HepG2 (cell line): Measurements from ENCODE around the gene PPP6R2. TPM values are rescaled to one million over a fixed set of nuclear protein-coding genes. Genes with fewer than 3 reads are reported as not detected.

Source experiments
- ATAC-seq: fragments of 200-7000 bp; cut with Tn5 transposase; 3 replicates; pipeline ENCODE4 v1.9.1; 2020; ENCODE audit warnings: mild to moderate bottlenecking, moderate library complexity
- BruUV-seq: library from RNA; stranded (reverse); fragments of 400-500 nt; replicated peaks from 2 replicates; lab custom pipeline; 2021; lab: Mats Ljungman, UMichigan
- CTCF ChIA-PET: fragments of 300-600 bp; formaldehyde crosslinking; extraction: SDS; loops from one replicate; lab custom pipeline; 2021; ENCODE audit warnings: low total read pairs, inconsistent platforms, low intra/inter-chr PET ratio; lab: Yijun Ruan, JAX
- POLR2A ChIA-PET: fragments of 350-600 bp; sonication (Branson Sonifier 250); formaldehyde crosslinking; loops from one replicate; lab custom pipeline; 2020; ENCODE audit warnings: antibody characterized with exemption, inconsistent platforms; lab: Yijun Ruan, JAX
- DNase-seq: peaks from one replicate; pipeline ENCODE4 v3.0.0-alpha.2; 2015; ENCODE audit warnings: low spot score
- FAIRE-seq: peaks from 3 replicates; lab custom pipeline; 2011; peaks lifted over from hg19 to GRCh38; lab: Jason Lieb, UNC
- H2AFZ ChIP-seq: one replicate; pipeline ENCODE4 v1.6.1; 2011; ENCODE audit warnings: low read length, inconsistent platforms
- H3K27ac ChIP-seq: fragments of 300-600 bp; 3 replicates; pipeline ENCODE4 v1.8.0; 2011; ENCODE audit warnings: mixed run types, mild to moderate bottlenecking, mixed read lengths, low read length, inconsistent platforms; ENCODE audit not compliant: insufficient read depth; ENCODE audit errors: extremely low read length
- H3K27me3 ChIP-seq, 2 experiments: fragments of 200-600 bp in 1 of 2; 2 replicates in 1 of 2; 3 replicates in 1 of 2; pipeline versions ENCODE4 v1.6.0 to v1.8.0; 2011; ENCODE audit warnings: low read length in 2 of 2, mild to moderate bottlenecking in 2 of 2, moderate library complexity in 2 of 2, inconsistent platforms in 1 of 2; ENCODE audit not compliant: insufficient read depth in 2 of 2, control insufficient read depth in 1 of 2
- H3K36me3 ChIP-seq, 2 experiments: fragments of 200-600 bp in 1 of 2; replicated peaks in 1 of 2; 2 replicates in 1 of 2; 3 replicates in 1 of 2; pipeline versions ENCODE4 v1.5.1 to v1.8.0; 2011; ENCODE audit warnings: low read length in 2 of 2, inconsistent platforms in 1 of 2; ENCODE audit not compliant: insufficient read depth in 2 of 2, control insufficient read depth in 1 of 2
- H3K4me1 ChIP-seq: 2 replicates; pipeline ENCODE4 v1.5.1; 2012; ENCODE audit warnings: low read length, inconsistent platforms; ENCODE audit not compliant: insufficient read depth
- H3K4me2 ChIP-seq: 2 replicates; pipeline ENCODE4 v1.6.0; 2011; ENCODE audit warnings: low read depth, low read length, inconsistent platforms
- H3K4me3 ChIP-seq, 3 experiments: fragments of 200-600 bp in 1 of 3; sonication (generic), shearing (Covaris generic) in 1 of 3; replicated peaks in 1 of 3; 2 replicates each; pipeline ENCODE4 v1.5.1; 2011 to 2016; ENCODE audit warnings: low read length in 3 of 3, inconsistent platforms in 2 of 3, low read depth in 2 of 3, mild to moderate bottlenecking in 2 of 3, control low read depth in 1 of 3, mixed read lengths in 1 of 3; ENCODE audit not compliant: insufficient read depth in 1 of 3
- H3K79me2 ChIP-seq: one replicate; pipeline ENCODE4 v1.6.1; 2011; ENCODE audit warnings: low read length, inconsistent platforms; ENCODE audit not compliant: insufficient read depth
- H3K9ac ChIP-seq: 2 replicates; pipeline ENCODE4 v1.6.0; 2011; ENCODE audit warnings: mild to moderate bottlenecking, low read depth, low read length, inconsistent platforms; ENCODE audit not compliant: insufficient read depth
- H3K9me3 ChIP-seq: 2 replicates; pipeline ENCODE4 v1.5.1; 2012; ENCODE audit warnings: mild to moderate bottlenecking, low read length
- H4K20me1 ChIP-seq: 2 replicates; pipeline ENCODE4 v1.6.0; 2011; ENCODE audit warnings: inconsistent platforms, mild to moderate bottlenecking, low read length, moderate library complexity; ENCODE audit not compliant: insufficient read depth
- ATRX ChIP-seq: sonication (generic); formaldehyde crosslinking; IDR thresholded peaks from 2 replicates; pipeline ENCODE4 v1.4.0; 2020; ENCODE audit warnings: missing genetic modification reagents, borderline replicate concordance
- CERS6 ChIP-seq: sonication (generic); formaldehyde crosslinking; IDR thresholded peaks from 2 replicates; pipeline ENCODE4 v1.5.0; 2020; ENCODE audit warnings: missing genetic modification reagents
- CTCF ChIP-seq: sonication (generic); formaldehyde crosslinking; IDR thresholded peaks from 2 replicates; pipeline ENCODE4 v1.5.0; 2020; ENCODE audit warnings: mild to moderate bottlenecking, missing genetic modification reagents, moderate library complexity
- FIP1L1 ChIP-seq: fragments of 200-400 bp; formaldehyde crosslinking; IDR thresholded peaks from 2 replicates; pipeline ENCODE4 v1.6.1; 2018; ENCODE audit warnings: low read depth, mild to moderate bottlenecking, low read length, moderate library complexity, borderline replicate concordance; ENCODE audit not compliant: insufficient read depth
- GFI1 ChIP-seq: sonication (generic); formaldehyde crosslinking; IDR thresholded peaks from 2 replicates; pipeline ENCODE4 v1.5.0; 2020; ENCODE audit warnings: missing genetic modification reagents, mild to moderate bottlenecking, borderline replicate concordance
- NAIF1 ChIP-seq: sonication (generic); formaldehyde crosslinking; IDR thresholded peaks from 2 replicates; pipeline ENCODE4 v1.5.0; 2020; ENCODE audit warnings: mild to moderate bottlenecking, missing genetic modification reagents, borderline replicate concordance
- POLR2A ChIP-seq, 2 experiments: IDR thresholded peaks; 2 replicates each; pipeline ENCODE4 v1.6.1; 2011; ENCODE audit warnings: low read depth in 2 of 2, low read length in 2 of 2, mild to moderate bottlenecking in 1 of 2, moderate library complexity in 1 of 2; ENCODE audit not compliant: insufficient read depth in 1 of 2
- RBFOX2 ChIP-seq: fragments of 200-400 bp; formaldehyde crosslinking; IDR thresholded peaks from 2 replicates; pipeline ENCODE4 v1.6.1; 2017; ENCODE audit warnings: low read depth, mild to moderate bottlenecking, low read length
- SALL2 ChIP-seq: sonication (generic); formaldehyde crosslinking; IDR thresholded peaks from 2 replicates; pipeline ENCODE4 v1.8.1; 2023; ENCODE audit warnings: mild to moderate bottlenecking, missing genetic modification reagents, inconsistent platforms
- SP4 ChIP-seq: sonication (generic); formaldehyde crosslinking; IDR thresholded peaks from 2 replicates; pipeline ENCODE4 v1.8.1; 2023; ENCODE audit warnings: mild to moderate bottlenecking, missing genetic modification reagents
- TEAD3 ChIP-seq: optimal IDR thresholded peaks from 2 replicates; pipeline ENCODE3; 2016; ENCODE audit warnings: borderline replicate concordance
- TSC22D2 ChIP-seq: sonication (generic); formaldehyde crosslinking; IDR thresholded peaks from 2 replicates; pipeline ENCODE4 v1.5.1; 2020; ENCODE audit warnings: missing genetic modification reagents, mild to moderate bottlenecking, borderline replicate concordance
- ZFY ChIP-seq: sonication (generic); formaldehyde crosslinking; IDR thresholded peaks from 2 replicates; pipeline ENCODE4 v1.4.0; 2020; ENCODE audit warnings: missing genetic modification reagents
- ZNF546 ChIP-seq: sonication (generic); formaldehyde crosslinking; conservative IDR thresholded peaks from 2 replicates; pipeline ENCODE4 v1.8.1; 2023; ENCODE audit warnings: mild to moderate bottlenecking, missing genetic modification reagents
- ZNF598 ChIP-seq: sonication (generic); formaldehyde crosslinking; IDR thresholded peaks from 2 replicates; pipeline ENCODE4 v1.5.1; 2020; ENCODE audit warnings: mild to moderate bottlenecking, missing genetic modification reagents, borderline replicate concordance
- WGBS: methylation state at CpG from one replicate; pipeline ENCODE4 v1.1.6; 2017; ENCODE audit warnings: low lambda C conversion rate; 5-methylcytosine and 5-hydroxymethylcytosine counted together
- in situ Hi-C: cut with HindIII; loops from 2 replicates; pipeline ENCODE4 v1.10.0; 2017; ENCODE audit warnings: low pct_unique_long_range_greater_than_20kb; ENCODE audit not compliant: extremely low pct_ligation_motif_present
- intact Hi-C: fragments of 100-400 bp; cut with micrococcal nuclease; formaldehyde crosslinking; loops from one replicate; pipeline ENCODE4 v1.10.0; 2022; ENCODE audit not compliant: unreplicated experiment
- polyA plus RNA-seq, 8 experiments: library from polyadenylated mRNA; depleted of rRNA in 3 of 8; stranded (reverse) in 7 of 8; unstranded in 1 of 8; fragments of >200 nt; fragmentation: Illumina TruSeq in 4 of 8; extraction: Trizol in 4 of 8; gene quantifications; 2 replicates each; pipeline versions ENCODE4 v1.2.1 to v1.2.3, GENCODE V29; 2011 to 2016; ENCODE audit warnings: low read depth in 4 of 8, missing spikeins in 1 of 8, mixed read lengths in 1 of 8; ENCODE audit not compliant: insufficient read depth in 1 of 8
- total RNA-seq, 5 experiments: library from RNA; depleted of rRNA; stranded (reverse); fragments of >200 nt; fragmentation: Illumina TruSeq; extraction: Trizol; gene quantifications; 2 replicates each; pipeline ENCODE4 v1.2.3, GENCODE V29; 2016; ENCODE audit warnings: low read depth in 1 of 5

The PPP6R2 gene
- total and polyA plus RNA-seq, 2 of the 13 experiments (the other 11 are each of a cell fraction or from before 2014, with no cell fraction given): 55.0 to 102 TPM

DNA sequence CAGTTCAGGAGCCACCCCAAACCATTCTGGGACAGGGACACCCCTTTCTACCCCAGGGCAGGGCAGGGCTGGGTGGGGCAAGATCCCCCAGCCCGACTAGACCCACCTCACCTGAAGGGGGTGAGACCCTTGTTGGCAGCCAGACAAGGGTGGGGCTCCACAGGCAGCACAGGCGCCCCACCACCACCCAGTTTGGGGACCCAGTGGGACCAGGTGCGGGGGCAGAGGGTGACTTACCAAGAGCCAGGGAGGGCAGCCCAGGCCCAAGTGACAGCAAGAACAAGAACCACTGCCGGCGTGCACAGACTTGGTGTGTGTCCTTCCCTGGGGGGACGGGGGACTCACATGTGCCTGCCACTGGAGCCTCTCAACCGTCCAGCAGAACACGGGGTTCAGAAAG, 140.4 kb downstream of the PPP6R2 start:
- Histone ChIP-seq H3K27ac (no peak overlapping the region), H3K9ac (no peak overlapping the region), H2AFZ (no peak overlapping the region), H4K20me1 (no peaks in the 10 kb centered on the region; the same call in 1 of the 2 replicates), H3K4me3 (no peak overlapping the region), H3K36me3 (no peaks in the 10 kb centered on the region), H3K9me3 (no peaks in the 10 kb centered on the region), H3K4me1 (peaks cover 66% of the 10 kb centered on the region), H3K4me2 (no peak overlapping the region), H3K27me3 (peaks cover 0 to 4% of the 10 kb centered on the region in 2 experiments; a peak in 1 of 5 replicates), H3K79me2 (no peaks in the 10 kb centered on the region)
- no TSS peak for BruUV-seq
- POLR2A ChIA-PET: interaction anchor here (1.2 kb wide), 1 partner anchor 10 kb away, joined by 3 read pairs; no protein-coding TSS in a partner anchor
- CTCF ChIA-PET: no interaction called here
- intact Hi-C loops: no loop called here
- 0 out of 2 replicates have a peak, but pooled peaks have one; percentile 8 for TF ChIP-seq RBFOX2
- TF ChIP-seq FIP1L1: no peak
- no peak for TF ChIP-seq ZNF546 (CRISPR knock-in tag)
- no peak for TF ChIP-seq NAIF1
- no peak for TF ChIP-seq ATRX
- FAIRE-seq (no peak), DNase-seq (no peak), ATAC-seq (no peak)
- in situ Hi-C loops: no loop called here
- 100% methylated on average over 7 of the region's 8 CpGs for WGBS

- Histone ChIP-seq H3K27ac (no peak overlapping the region), H3K9me3 (no peaks in the 10 kb centered on the region), H3K4me3 (no peak overlapping the region), H2AFZ (no peak overlapping the region), H3K4me2 (no peak overlapping the region), H4K20me1 (no peaks in the 10 kb centered on the region; the same call in 1 of the 2 replicates), H3K4me1 (peaks cover 66% of the 10 kb centered on the region), H3K27me3 (peaks cover 0 to 4% of the 10 kb centered on the region in 2 experiments; a peak in 1 of 5 replicates), H3K9ac (no peak overlapping the region), H3K79me2 (no peaks in the 10 kb centered on the region), H3K36me3 (no peaks in the 10 kb centered on the region)
- ChIA-PET POLR2A (interaction anchor here (0.9 to 2.2 kb wide), 5 partner anchors 10 to 85 kb away, joined by 3 to 12 read pairs (median 3); partner anchors contain the start of gene SCO2), CTCF (no interaction called here)
- intact Hi-C loops (no loop called here), in situ Hi-C loops (no loop called here)
- no peak for FAIRE-seq
- no peak for DNase-seq
- ATAC-seq: no peak
- TSS peak; percentile 53 for BruUV-seq
- 80% methylated on average over 14 of the region's 31 CpGs for WGBS
- TF ChIP-seq GFI1 (CRISPR knock-in tag) (no peak), POLR2A (IDR thresholded peaks at IDR 0.05; ENCODE audit: insufficient read depth in 1 of 2, low read depth in 2 of 2, low read length in 2 of 2) (peak in 1 of 2 experiments; percentile 21; a peak in 1 of 4 replicates), ZNF598 (CRISPR knock-in tag) (no peak), ZFY (CRISPR knock-in tag) (peak; percentile 9; the same call in 1 of the 2 replicates), TEAD3 (no peak), SP4 (CRISPR knock-in tag) (no peak), TSC22D2 (CRISPR knock-in tag) (no peak), CERS6 (CRISPR knock-in tag) (no peak), CTCF (CRISPR knock-in tag) (no peak), SALL2 (CRISPR knock-in tag) (0 out of 2 replicates have a peak, but pooled peaks have one; percentile 1)
Observed at GRCh38 chr22:50483977-50484853, 141.1 kb downstream of the PPP6R2 start.
